Kasumi-1 (cell line): Measurements from ENCODE around the gene ABCA4.

Experiments
- DNase-seq, 2 experiments: peaks; one replicate each; lab custom pipeline; 2025; lab: John Stamatoyannopoulos, UW

The ABCA4 gene

DNA sequence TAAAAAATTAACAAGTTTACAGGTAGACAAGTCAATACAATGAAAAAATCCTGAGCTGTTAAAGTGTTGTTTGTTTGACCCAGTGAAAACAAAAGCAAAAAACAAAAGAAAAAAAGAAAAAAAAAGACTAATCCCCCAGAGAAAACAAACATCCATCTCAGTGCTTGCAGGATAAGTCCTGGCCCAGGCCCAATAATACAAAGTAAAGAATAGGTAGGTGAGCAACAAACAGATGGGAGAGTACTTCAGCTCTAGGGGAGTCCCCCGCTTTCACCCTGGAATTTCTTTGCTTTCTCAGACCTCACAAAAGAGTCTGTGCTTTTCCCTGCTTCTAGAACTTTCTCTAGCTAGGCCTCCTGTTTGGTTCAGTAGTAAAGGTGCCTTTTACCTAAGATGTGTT lies 70.3 kb downstream of the ABCA4 start:
- no peak for DNase-seq

DNA sequence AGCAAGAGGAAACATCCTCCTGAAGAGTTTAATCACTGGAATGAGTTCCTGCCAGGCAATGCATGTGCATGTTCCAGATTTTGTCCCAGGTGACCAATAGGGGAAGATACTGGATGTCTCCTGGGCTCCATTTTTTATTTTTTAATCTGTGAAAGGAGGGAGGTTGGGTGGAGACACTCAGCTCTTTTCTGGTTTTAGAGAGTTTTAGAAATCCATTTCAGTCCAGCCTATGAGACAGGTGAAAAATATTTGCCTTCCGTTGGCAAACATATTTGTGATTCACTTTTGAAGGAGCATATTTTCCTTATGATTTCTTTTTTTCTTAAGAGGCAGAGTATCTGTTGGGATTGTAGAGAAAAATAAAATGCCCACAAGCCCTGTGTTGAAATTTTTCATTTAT lies 70.7 kb downstream of the ABCA4 start:
- DNase-seq, result no peak

DNA sequence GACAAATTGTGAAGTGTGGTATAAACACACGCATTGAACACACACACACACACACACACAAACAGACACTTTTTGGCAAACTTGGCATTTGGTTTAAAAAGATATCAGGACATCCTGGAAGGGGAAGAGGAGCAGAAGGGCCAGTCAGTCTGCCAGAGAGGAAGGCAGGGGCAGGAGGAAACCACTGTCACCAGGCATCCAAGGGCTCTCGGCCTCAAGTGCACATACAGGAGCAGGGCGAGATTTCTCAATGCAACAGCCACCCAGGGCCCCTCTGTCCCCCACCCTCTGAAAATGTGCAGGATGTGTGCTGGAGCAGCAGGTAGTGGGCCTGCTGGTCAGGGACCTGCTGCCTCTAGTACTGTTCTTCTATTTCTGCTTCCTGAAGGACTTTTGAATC lies 71.2 kb downstream of the ABCA4 start:
- no peak for DNase-seq

DNA sequence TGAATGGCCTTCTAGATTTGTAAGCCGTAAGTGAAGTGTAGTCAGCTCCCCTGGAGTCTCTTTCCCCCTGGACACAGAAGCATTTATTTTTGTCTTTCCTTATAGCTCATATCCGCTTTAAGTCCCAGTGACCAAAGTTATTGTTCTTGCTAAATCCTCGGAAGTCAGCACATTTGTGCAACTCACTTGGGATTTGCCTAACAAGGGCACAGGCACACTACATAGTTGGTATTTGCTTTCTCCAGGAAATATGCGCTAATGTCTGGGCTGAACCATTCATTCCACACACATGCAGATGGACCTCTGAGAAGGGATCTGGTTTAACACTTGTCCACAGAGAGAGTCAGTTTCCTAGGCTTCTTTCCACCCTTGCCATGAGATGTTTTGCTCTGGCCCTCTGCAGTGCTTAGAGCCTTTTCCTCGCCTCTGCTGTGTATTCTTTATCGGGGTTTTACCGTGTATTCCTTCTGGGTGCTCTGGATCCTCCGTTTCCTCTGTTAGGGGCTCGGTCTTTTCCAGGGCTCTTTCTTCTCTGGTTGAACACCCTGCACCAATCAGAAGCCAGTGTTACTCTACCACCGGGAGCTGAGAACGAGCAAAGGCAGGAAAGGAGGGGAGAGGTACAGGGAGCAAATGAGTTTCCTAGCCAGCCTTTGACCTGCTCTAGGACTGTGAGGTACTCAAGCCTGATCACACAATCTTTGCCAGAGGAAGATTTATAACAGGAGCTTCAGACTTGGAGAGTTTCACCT lies 72.4 kb downstream of the ABCA4 start:
- no peak for DNase-seq

DNA sequence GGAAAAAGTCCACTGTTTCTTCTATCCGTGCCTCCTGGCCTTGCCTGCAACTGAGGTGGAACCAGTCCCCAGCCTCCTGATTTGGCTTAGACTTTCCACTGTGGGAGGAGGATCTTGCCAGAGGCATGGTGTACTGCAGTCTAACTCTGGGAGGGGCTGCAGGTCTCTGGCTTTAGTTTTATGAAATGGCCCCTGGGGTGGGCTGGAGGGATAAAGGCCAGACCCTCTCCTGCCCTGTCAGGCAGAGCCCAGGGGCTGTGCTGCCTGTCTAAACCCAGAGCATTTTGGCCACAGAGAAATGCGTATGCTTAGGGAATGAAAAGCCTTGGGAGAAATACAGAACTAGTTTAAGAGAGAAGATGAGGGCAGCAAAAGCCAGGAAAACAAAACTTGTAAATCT lies 73.0 kb downstream of the ABCA4 start:
- DNase-seq, result no peak

DNA sequence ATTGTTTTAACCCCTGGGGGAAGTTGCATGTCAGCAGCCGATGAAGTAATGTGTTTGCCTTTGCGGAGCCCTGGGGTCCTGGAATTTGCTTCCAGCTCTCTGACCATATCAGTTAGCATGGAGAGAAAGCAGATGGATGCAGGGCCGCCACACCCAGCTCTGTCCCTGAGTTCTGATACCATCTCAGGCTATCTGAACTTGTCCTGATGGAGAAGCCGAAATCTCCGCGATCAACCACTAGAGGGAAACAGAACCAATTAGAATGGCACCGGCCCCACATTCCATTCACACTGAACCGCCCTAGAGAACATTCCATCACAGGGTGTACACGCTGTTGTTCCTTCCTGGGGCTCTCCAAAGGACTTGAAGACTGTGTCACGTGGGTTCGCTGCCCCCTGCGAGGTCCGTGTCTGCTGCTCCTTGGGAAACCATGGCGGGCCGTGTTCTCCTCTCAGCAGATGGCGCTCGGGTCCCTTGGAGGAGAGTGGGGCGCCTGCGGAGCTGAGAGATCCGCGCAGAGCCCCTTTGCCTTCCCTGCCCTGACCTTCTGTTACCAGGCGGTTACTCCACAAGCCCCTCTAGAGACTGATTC lies 75.4 kb downstream of the ABCA4 start:
- DNase-seq, result peak; percentile 82 to 87

DNA sequence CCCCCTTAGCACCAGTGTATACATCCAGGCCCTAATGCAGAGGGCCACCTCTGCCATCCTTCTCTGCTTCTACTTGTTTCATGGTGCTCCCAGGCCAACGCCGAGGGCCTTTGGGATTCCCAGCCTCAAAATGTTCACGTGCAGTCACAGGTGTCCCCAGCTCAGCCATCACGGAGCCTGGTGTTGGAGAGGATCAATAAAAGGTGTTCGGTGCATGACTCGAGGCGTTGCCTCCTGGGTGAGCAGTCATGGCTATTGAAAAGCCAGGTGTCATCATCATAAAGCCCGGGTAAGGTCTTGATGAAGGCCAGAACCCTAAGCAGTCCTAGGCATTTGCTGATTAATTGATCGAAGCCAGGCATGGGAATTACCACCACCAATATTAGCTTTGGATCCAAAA lies 76.1 kb downstream of the ABCA4 start:
- DNase-seq, result no peak

DNA sequence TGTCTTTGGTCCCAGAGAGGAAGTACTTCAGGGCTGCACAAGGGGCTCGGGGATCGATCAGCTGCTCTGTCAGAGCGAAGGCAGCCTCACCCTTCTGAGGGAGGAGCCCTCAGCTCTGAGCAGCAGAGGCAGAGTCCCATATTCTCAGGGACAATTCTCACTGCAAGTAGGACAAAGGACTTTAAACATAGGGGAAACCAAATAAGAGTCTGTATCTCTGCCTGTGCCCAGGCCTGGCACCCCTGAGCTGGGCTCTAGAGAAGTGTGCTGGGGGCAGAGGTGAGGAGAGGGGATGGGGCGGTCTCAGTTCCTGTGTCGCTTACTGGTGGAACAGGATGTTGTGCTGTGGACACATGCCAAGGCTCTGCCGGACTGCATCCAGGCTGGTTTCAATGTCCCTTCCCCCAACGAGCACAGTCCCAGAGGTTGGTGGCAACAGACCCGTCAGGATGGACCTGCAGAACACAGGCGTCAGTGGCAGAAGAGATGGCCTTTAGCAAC lies 76.6 kb downstream of the ABCA4 start:
- peak; percentile 66 to 73 for DNase-seq

DNA sequence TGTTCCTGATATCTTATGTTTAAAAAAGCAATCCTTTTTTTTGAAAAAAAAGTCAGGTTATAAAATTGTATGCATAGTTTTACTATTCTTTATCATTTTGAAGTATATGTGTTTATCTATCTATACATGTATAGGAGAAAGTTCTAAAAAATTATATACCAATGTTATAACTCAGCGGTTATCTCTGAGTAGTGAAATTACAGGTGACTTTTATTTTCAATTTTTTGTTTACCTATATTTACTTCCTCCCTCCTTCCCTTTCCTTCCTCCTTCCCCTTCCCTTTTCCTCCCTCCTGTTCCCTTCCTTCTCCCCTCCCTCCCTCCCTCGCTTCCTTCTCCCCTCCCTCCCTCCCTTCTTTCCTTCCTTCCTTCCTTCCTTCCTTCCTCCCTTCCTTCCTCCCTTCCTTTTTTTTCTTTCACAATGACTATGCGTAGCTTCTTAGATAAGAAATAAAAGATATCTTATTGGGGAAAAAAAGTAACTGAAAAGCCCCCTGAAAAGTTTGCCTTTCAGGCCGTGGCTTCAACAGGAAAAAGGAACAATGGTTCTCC lies 77.1 kb downstream of the ABCA4 start:
- no peak for DNase-seq

DNA sequence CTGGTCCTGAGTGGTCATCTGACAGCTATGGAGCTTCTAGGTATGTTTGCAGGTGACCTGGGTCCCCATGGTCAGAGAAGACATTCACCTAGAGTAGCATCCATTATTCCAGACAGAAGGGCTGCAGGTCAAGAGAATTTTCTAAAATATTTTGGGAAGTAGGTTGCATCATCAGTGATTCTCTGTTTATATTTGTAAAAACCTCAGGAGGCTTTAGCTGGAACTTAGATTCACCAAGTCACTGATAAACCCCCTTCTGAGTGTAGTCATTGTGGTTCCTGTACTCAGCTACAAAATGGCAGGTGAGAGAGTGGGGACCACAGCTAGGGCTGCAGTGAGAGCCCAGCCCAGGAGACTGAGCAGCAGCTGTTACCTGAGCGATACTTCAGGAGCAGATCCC lies 78.6 kb downstream of the ABCA4 start:
- no peak for DNase-seq

DNA sequence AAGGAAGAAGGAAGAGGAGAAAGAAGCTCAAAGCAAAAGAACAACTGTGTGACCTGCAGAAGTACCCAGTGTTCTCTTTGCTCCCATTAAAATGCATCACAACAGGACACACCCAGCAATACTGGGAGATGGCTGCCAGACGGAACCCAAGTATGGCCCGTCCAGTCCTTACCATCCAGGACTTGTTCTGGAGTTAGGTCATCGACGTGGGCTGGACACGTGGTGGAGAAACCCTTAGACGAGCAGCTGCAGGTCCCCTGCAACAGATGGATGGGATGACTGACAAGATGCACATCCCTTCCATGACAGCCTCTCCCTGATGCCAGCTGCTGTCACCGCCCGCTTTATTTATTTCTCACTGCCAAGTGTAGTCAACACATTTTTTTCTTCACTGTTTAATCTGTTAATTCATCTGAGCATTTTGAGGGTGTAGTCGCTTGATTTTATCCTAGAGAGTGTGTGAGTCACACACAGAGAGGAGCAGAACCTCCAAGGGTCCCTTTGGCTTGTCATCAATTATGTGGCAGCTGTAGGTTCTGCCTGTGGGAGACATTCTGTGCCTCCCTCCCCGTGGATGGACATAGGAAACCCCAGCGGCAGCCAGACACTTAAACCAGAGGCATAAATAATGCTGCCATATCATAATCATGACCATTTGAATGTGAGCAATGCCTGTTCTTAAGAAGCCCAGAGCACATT lies 80.9 kb downstream of the ABCA4 start:
- DNase-seq, result no peak

DNA sequence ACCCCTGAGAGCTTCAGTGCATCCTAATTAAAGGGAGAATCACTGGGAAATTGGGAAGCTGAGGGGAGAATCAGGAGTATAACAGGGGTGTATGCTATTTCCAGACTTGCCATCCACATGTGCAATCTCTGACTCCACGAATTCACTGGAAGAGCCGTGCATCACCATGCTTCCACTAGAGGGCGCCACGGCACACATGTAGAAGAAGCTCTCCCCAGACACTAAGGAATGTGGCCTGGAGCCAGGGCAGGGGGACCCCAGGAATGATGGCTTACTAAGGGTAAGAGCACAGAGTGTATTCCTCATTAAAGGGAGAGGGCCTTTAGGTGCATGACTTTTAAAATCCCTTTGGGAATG lies 81.5 kb downstream of the ABCA4 start:
- DNase-seq, result peak; percentile 49 to 65

DNA sequence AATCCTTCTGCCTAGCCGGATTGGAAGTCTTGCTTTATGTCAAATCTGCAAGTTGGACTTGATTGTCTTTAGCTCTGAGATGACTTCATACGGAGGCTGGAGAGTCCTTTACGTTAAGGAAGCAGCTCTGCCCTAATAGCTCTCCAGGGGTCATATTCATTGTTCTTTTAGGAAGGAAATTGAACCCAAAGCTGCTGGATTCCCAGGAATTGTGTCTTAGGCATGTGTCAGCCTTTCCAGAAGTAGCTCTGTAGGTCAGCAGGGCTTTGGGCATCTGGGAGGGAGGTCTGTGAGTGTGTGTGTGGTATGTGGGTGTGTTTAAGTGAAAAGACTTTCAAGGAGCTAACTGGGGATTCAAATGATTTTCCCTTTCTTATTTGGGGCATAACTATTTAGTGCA lies 82.4 kb downstream of the ABCA4 start:
- DNase-seq, result no peak

DNA sequence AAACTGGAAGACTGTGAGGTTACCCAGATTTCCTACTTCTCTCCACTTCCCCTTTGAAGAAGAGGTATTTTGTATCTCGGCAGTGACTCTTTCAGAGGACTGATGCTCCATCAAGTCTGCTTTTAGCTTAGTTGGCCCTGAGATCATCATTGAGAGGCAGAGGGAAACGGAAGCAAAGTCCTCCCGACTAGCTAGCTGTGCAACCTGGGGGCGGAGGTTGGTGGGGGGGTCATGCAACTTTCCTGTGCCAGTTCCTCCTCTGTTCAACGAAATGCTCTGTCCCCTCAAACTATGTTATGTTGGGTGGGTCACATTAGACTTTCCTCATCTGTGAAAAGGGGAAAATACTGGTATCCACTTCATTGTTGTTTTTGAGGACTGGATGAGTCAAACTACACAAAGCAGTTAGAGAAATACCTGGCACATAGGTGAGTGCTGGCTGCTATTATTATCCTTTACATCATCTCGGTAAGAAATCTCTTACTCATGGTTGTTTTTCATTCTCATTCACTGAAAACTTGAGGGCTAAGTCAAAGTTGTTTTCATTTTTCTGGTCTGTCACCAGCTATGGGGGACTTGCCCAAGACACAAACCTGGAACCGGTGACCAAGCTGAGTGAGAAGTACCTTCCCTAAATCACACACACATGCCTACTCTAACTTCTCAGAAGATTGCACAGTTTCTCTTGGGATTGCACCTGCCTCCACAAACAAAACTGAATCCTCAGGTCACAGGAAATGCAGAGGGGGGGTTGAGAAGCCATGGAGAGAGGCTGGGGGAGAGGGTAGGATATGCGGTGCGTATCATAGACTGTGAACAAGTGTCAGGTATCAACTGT lies 83.3 kb downstream of the ABCA4 start:
- no peak for DNase-seq

DNA sequence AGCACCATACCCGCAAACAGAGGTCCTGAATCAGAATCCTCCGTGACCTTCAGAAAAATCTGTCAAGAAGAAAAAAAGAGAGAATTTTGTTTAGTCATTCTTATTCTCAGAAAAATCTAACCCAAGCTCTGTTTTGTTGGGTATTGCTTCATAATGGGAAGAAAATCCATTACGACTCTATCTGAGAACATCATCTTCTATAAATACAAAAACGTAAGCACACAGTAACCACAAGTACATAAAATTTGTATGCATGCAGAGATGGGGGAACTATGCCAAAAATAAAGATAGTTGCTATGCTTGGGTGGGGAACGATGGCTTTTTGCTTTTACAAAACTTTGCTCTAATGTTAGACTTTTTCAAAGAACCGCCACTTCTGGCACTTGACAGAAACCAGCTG lies 84.2 kb downstream of the ABCA4 start:
- no peak for DNase-seq

DNA sequence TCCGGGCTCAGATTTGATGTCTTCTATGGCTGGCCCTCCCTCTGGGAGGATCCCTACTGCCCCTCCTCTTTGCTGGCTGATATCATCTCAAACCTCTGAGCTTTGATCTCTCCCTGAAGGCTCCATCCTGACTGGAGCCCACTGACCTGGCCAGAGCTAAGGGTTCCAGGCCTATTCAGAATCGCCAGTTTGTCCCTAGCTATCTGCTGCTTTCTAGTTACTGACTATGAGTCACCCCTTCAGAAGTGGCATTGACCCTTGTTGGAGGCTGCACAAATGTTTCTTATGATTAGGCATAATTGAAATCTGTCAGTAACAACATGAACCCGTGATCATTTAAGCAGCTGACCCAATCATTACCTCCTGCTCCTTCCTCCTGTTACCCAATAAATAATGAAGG lies 87.1 kb downstream of the ABCA4 start:
- DNase-seq, result no peak

DNA sequence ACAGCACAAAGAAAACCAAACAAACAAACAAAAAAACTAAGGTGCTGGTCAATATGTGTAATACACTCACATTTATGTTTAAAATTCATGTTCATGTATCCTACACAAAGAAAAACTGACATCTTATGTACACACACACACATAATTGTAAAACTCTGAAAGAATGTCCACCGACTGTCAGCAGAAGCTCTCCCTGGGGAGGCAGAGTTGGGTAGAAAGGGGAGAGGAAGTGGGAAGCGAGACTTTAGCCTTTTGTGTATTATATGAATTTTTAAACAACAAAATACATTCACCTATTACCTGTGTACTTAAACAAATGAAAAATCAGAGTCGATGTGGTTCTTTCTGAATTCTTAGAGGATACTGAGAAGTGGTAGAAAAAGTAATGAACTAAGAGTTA lies 88.3 kb downstream of the ABCA4 start:
- DNase-seq, result no peak

DNA sequence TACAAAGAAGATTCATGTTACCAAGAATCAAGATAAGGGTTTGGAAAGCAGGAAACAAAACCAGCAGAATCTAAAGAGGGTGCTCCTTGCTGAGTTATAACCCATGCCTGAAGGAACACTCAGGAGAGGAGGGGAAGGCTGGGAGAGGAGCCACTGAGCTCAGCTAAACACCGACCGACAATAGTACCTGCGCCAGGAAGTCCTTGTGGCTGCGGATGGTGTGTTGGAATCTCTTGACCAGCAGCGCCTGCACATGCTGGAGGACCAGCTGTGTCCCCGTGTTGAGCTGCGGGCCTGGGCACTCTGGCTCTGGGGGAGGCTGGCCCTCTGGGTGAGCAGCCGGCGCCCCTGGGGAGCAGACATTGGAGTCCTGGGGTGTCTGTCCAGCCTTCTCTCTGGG lies 89.4 kb downstream of the ABCA4 start:
- no peak for DNase-seq

DNA sequence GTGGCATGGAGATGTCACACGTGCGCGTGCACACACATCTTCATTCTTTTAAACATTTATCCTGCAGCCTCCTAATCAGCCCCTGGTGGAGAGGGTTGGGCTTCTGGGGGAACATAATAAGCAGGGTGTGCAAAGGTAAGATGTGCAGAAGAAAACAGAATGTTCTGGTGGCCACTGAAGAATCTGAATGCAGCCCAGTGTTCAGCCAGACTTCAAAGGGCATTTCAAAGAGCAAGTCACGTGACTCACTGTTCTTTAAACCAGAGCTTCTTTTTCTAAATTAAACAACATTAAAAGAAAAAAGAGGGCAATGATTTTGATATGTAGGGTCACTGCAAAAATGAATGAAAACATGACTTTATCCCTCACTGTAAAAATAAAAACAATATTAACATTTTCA lies 89.8 kb downstream of the ABCA4 start:
- no peak for DNase-seq

DNA sequence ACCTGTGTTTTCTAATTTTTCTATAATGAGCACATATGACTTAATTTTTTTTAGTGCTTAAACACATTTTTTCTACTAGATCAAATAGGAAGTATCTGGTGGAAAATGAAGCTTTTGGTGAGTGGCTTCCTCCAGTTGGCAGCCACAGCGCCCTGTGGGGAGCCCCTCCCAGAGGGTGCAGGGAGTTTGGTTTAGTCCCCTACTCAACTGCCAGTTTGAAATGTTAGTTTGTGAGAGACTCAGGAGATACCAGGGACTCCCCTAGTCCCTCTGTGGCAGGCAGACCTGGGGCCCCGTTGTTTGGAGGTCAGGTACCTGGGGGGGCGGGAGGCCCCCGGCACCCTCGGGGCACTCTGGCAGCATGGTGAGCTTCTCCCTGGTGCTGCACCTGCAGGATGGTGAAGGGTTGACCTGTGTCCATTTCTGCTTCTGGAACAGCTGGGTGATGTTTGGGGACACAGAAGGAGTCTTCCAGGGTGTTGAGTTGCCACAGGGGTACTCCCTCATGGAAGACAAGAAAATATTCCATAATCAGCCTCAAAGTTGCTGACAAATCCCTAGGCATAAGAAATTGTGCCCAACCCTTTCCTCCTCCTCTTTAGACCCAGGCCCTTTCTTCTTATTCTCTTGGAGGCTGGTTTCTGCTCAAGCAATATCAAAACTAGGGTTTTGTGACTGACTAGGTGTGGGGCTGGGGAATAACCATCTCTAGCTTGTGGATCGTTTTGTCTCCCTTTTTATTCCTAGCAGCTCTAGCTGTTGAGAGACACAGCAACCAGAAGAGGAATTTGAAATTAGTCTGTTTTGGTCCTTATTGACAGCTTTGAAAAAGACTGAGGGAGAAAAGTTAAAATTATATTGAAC lies 91.6 kb downstream of the ABCA4 start:
- no peak for DNase-seq
